HepG2 (cell line): ENCODE measurements around the gene ANAPC16. TPM values are rescaled to one million over a fixed set of nuclear protein-coding genes. Genes with fewer than 3 reads are reported as not detected.

Source experiments
- ATAC-seq: fragments of 200-7000 bp; cut with Tn5 transposase; 3 replicates; pipeline ENCODE4 v1.9.1; 2020; ENCODE audit warnings: mild to moderate bottlenecking, moderate library complexity
- BruUV-seq: library from RNA; stranded (reverse); fragments of 400-500 nt; replicated peaks from 2 replicates; lab custom pipeline; 2021; lab: Mats Ljungman, UMichigan
- CTCF ChIA-PET: fragments of 300-600 bp; formaldehyde crosslinking; extraction: SDS; loops from one replicate; lab custom pipeline; 2021; ENCODE audit warnings: low total read pairs, inconsistent platforms, low intra/inter-chr PET ratio; lab: Yijun Ruan, JAX
- POLR2A ChIA-PET: fragments of 350-600 bp; sonication (Branson Sonifier 250); formaldehyde crosslinking; loops from one replicate; lab custom pipeline; 2020; ENCODE audit warnings: antibody characterized with exemption, inconsistent platforms; lab: Yijun Ruan, JAX
- DNase-seq: peaks from one replicate; pipeline ENCODE4 v3.0.0-alpha.2; 2015; ENCODE audit warnings: low spot score
- FAIRE-seq: peaks from 3 replicates; lab custom pipeline; 2011; peaks lifted over from hg19 to GRCh38; lab: Jason Lieb, UNC
- H2AFZ ChIP-seq: one replicate; pipeline ENCODE4 v1.6.1; 2011; ENCODE audit warnings: low read length, inconsistent platforms
- H3K27ac ChIP-seq: fragments of 300-600 bp; 3 replicates; pipeline ENCODE4 v1.8.0; 2011; ENCODE audit warnings: mixed run types, mild to moderate bottlenecking, mixed read lengths, low read length, inconsistent platforms; ENCODE audit not compliant: insufficient read depth; ENCODE audit errors: extremely low read length
- H3K27me3 ChIP-seq, 2 experiments: fragments of 200-600 bp in 1 of 2; 2 replicates in 1 of 2; 3 replicates in 1 of 2; pipeline versions ENCODE4 v1.6.0 to v1.8.0; 2011; ENCODE audit warnings: low read length in 2 of 2, mild to moderate bottlenecking in 2 of 2, moderate library complexity in 2 of 2, inconsistent platforms in 1 of 2; ENCODE audit not compliant: insufficient read depth in 2 of 2, control insufficient read depth in 1 of 2
- H3K36me3 ChIP-seq, 2 experiments: fragments of 200-600 bp in 1 of 2; replicated peaks in 1 of 2; 2 replicates in 1 of 2; 3 replicates in 1 of 2; pipeline versions ENCODE4 v1.5.1 to v1.8.0; 2011; ENCODE audit warnings: low read length in 2 of 2, inconsistent platforms in 1 of 2; ENCODE audit not compliant: insufficient read depth in 2 of 2, control insufficient read depth in 1 of 2
- H3K4me1 ChIP-seq: 2 replicates; pipeline ENCODE4 v1.5.1; 2012; ENCODE audit warnings: low read length, inconsistent platforms; ENCODE audit not compliant: insufficient read depth
- H3K4me2 ChIP-seq: 2 replicates; pipeline ENCODE4 v1.6.0; 2011; ENCODE audit warnings: low read depth, low read length, inconsistent platforms
- H3K4me3 ChIP-seq, 3 experiments: fragments of 200-600 bp in 1 of 3; sonication (generic), shearing (Covaris generic) in 1 of 3; replicated peaks in 1 of 3; 2 replicates each; pipeline ENCODE4 v1.5.1; 2011 to 2016; ENCODE audit warnings: low read length in 3 of 3, inconsistent platforms in 2 of 3, low read depth in 2 of 3, mild to moderate bottlenecking in 2 of 3, control low read depth in 1 of 3, mixed read lengths in 1 of 3; ENCODE audit not compliant: insufficient read depth in 1 of 3
- H3K79me2 ChIP-seq: one replicate; pipeline ENCODE4 v1.6.1; 2011; ENCODE audit warnings: low read length, inconsistent platforms; ENCODE audit not compliant: insufficient read depth
- H3K9ac ChIP-seq: 2 replicates; pipeline ENCODE4 v1.6.0; 2011; ENCODE audit warnings: mild to moderate bottlenecking, low read depth, low read length, inconsistent platforms; ENCODE audit not compliant: insufficient read depth
- H3K9me3 ChIP-seq: 2 replicates; pipeline ENCODE4 v1.5.1; 2012; ENCODE audit warnings: mild to moderate bottlenecking, low read length
- H4K20me1 ChIP-seq: 2 replicates; pipeline ENCODE4 v1.6.0; 2011; ENCODE audit warnings: inconsistent platforms, mild to moderate bottlenecking, low read length, moderate library complexity; ENCODE audit not compliant: insufficient read depth
- ASH2L ChIP-seq: fragments of 300-600, 200-600 bp; sonication (generic); IDR thresholded peaks from 2 replicates; pipeline ENCODE4 v1.7.0; 2017; ENCODE audit warnings: low read depth, mild to moderate bottlenecking, moderate library complexity, mixed read lengths, low read length; ENCODE audit not compliant: insufficient read length
- HOXA3 ChIP-seq: sonication (generic); formaldehyde crosslinking; IDR thresholded peaks from 2 replicates; pipeline ENCODE4 v1.5.0; 2020; ENCODE audit warnings: missing genetic modification reagents
- KDM1A ChIP-seq: IDR thresholded peaks from 2 replicates; pipeline ENCODE4 v1.6.1; 2016; ENCODE audit warnings: missing compliant biosample characterization
- MED13 ChIP-seq: sonication (generic); formaldehyde crosslinking; IDR thresholded peaks from 2 replicates; pipeline ENCODE4 v1.5.0; 2020; ENCODE audit warnings: missing genetic modification reagents
- NFKB2 ChIP-seq: sonication (generic); formaldehyde crosslinking; IDR thresholded peaks from 2 replicates; pipeline ENCODE4 v1.4.0; 2020; ENCODE audit warnings: missing genetic modification reagents, borderline replicate concordance
- SCMH1 ChIP-seq: sonication (generic); formaldehyde crosslinking; IDR thresholded peaks from 2 replicates; pipeline ENCODE4 v1.9.0; 2021; ENCODE audit warnings: missing genetic modification reagents, mild to moderate bottlenecking, borderline replicate concordance
- TBL1XR1 ChIP-seq: fragments of 150-350 bp; IDR thresholded peaks from 2 replicates; pipeline ENCODE4 v1.6.1; 2014; ENCODE audit warnings: borderline replicate concordance, low read length; ENCODE audit not compliant: partially characterized antibody
- TGIF2 ChIP-seq: IDR thresholded peaks from 2 replicates; pipeline ENCODE4 v1.6.1; 2016; ENCODE audit warnings: control low read depth, missing compliant biosample characterization
- ZBTB38 ChIP-seq: sonication (generic); formaldehyde crosslinking; IDR thresholded peaks from 2 replicates; pipeline ENCODE4 v1.5.1; 2020; ENCODE audit warnings: mild to moderate bottlenecking, missing genetic modification reagents
- ZNF24 ChIP-seq: fragments of 450-650 bp; IDR thresholded peaks from 2 replicates; pipeline ENCODE4 v1.6.1; 2017; ENCODE audit warnings: antibody characterized with exemption, mild to moderate bottlenecking
- ZNF256 ChIP-seq: sonication (generic); formaldehyde crosslinking; conservative IDR thresholded peaks from 2 replicates; pipeline ENCODE4 v1.4.0; 2020; ENCODE audit warnings: missing genetic modification reagents
- ZNF296 ChIP-seq: sonication (generic); formaldehyde crosslinking; conservative IDR thresholded peaks from 2 replicates; pipeline ENCODE4 v1.5.0; 2020; ENCODE audit warnings: mild to moderate bottlenecking, missing genetic modification reagents
- ZNF337 ChIP-seq: sonication (generic); formaldehyde crosslinking; IDR thresholded peaks from 2 replicates; pipeline ENCODE4 v1.5.1; 2020; ENCODE audit warnings: missing genetic modification reagents, low read depth, mild to moderate bottlenecking, borderline replicate concordance
- ZNF460 ChIP-seq: sonication (generic); formaldehyde crosslinking; IDR thresholded peaks from 2 replicates; pipeline ENCODE4 v1.5.1; 2020; ENCODE audit warnings: missing genetic modification reagents, mild to moderate bottlenecking, borderline replicate concordance
- ZNF546 ChIP-seq: sonication (generic); formaldehyde crosslinking; conservative IDR thresholded peaks from 2 replicates; pipeline ENCODE4 v1.8.1; 2023; ENCODE audit warnings: mild to moderate bottlenecking, missing genetic modification reagents
- ZNF550 ChIP-seq: sonication (generic); formaldehyde crosslinking; IDR thresholded peaks from 2 replicates; pipeline ENCODE4 v1.4.0; 2020; ENCODE audit warnings: mild to moderate bottlenecking, missing genetic modification reagents, borderline replicate concordance
- ZNF687 ChIP-seq: sonication (generic); formaldehyde crosslinking; IDR thresholded peaks from 2 replicates; pipeline ENCODE4 v1.5.1; 2020; ENCODE audit warnings: mild to moderate bottlenecking, missing genetic modification reagents, moderate library complexity
- WGBS: methylation state at CpG from one replicate; pipeline ENCODE4 v1.1.6; 2017; ENCODE audit warnings: low lambda C conversion rate; 5-methylcytosine and 5-hydroxymethylcytosine counted together
- in situ Hi-C: cut with HindIII; loops from 2 replicates; pipeline ENCODE4 v1.10.0; 2017; ENCODE audit warnings: low pct_unique_long_range_greater_than_20kb; ENCODE audit not compliant: extremely low pct_ligation_motif_present
- intact Hi-C: fragments of 100-400 bp; cut with micrococcal nuclease; formaldehyde crosslinking; loops from one replicate; pipeline ENCODE4 v1.10.0; 2022; ENCODE audit not compliant: unreplicated experiment
- polyA plus RNA-seq, 8 experiments: library from polyadenylated mRNA; depleted of rRNA in 3 of 8; stranded (reverse) in 7 of 8; unstranded in 1 of 8; fragments of >200 nt; fragmentation: Illumina TruSeq in 4 of 8; extraction: Trizol in 4 of 8; gene quantifications; 2 replicates each; pipeline versions ENCODE4 v1.2.1 to v1.2.3, GENCODE V29; 2011 to 2016; ENCODE audit warnings: low read depth in 4 of 8, missing spikeins in 1 of 8, mixed read lengths in 1 of 8; ENCODE audit not compliant: insufficient read depth in 1 of 8
- total RNA-seq, 5 experiments: library from RNA; depleted of rRNA; stranded (reverse); fragments of >200 nt; fragmentation: Illumina TruSeq; extraction: Trizol; gene quantifications; 2 replicates each; pipeline ENCODE4 v1.2.3, GENCODE V29; 2016; ENCODE audit warnings: low read depth in 1 of 5
- TF ChIP-seq, protein P1 (sequence below): sonication (generic); formaldehyde crosslinking; IDR thresholded peaks from 2 replicates; pipeline ENCODE4 v1.4.0; 2020; ENCODE audit warnings: missing genetic modification reagents, borderline replicate concordance

The ANAPC16 gene
- total and polyA plus RNA-seq, 2 of the 13 experiments (the other 11 are each of a cell fraction or from before 2014, with no cell fraction given): 74.8 to 89.4 TPM

DNA sequence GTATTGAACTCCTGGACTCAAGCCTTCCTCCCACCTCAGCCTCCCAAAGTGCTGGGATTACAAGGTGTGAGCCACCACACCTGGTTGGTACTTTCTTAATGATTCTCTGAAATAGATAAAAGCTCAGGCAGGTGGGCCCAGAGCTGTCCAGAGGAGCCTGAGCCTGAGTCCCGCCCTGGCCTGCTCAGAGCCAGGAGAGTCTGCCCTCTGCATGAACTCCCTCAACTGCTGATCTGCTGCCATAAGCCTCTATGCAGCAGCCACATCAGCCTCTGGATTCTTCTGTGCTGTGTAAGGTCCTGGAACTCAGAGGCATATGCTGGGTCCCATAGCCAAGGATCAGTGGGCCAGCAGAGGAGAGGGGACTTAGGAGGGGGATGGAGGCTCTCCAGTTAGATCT, 34.9 kb downstream of the ANAPC16 start (continued):
- peak; percentile 35 for TF ChIP-seq ZNF687
- TF ChIP-seq HOXA3: no peak
- no peak for TF ChIP-seq ZNF24
- peak; percentile 53; the same call in 1 of the 2 replicates for TF ChIP-seq ZNF460 (CRISPR knock-in tag)
- no peak for TF ChIP-seq ZNF546 (CRISPR knock-in tag)
- TF ChIP-seq MED13 (CRISPR knock-in tag): no peak
- TF ChIP-seq NFKB2 (CRISPR knock-in tag): 0 out of 2 replicates have a peak, but pooled peaks have one; percentile 25
- TF ChIP-seq TGIF2 (CRISPR knock-in tag): no peak

GRCh38 chr10:72251635-72252034, 35.8 kb downstream of the ANAPC16 start:
- ChIA-PET POLR2A (interaction anchor here (1.1 to 5.3 kb wide), 4 partner anchors 9 to 69 kb away, joined by 5 to 45 read pairs (median 18); partner anchors contain the start of gene DDIT4), CTCF (no interaction called here)
- H3K4me1 ChIP-seq: peaks cover 96% of the 10 kb centered on the region
- peak overlapping the region; percentile 32; the same call in 1 of the 2 replicates for H3K4me2 ChIP-seq
- ATAC-seq: peak; percentile 26; the same call in 2 of the 3 replicates
- no peaks in the 10 kb centered on the region for H3K27me3 ChIP-seq
- peak; percentile 85 for DNase-seq
- in situ Hi-C loops: no loop called here
- no TSS peak for BruUV-seq
- WGBS: 17% methylated on average over 6 of the region's 6 CpGs
- no peak for FAIRE-seq
- no peaks in the 10 kb centered on the region for H4K20me1 ChIP-seq
- H3K9me3 ChIP-seq: no peaks in the 10 kb centered on the region
- intact Hi-C loops: no loop called here
- 0 out of 2 replicates have a peak overlapping the region, but pooled peaks have one; percentile 29 for H3K9ac ChIP-seq
- H3K27ac ChIP-seq: peak overlapping the region; percentile 57
- no peak overlapping the region for H2AFZ ChIP-seq
- no peaks in the 10 kb centered on the region for H3K36me3 ChIP-seq
- H3K4me3 ChIP-seq: no peak overlapping the region
- H3K79me2 ChIP-seq: no peaks in the 10 kb centered on the region
- TF ChIP-seq, protein P1, sequence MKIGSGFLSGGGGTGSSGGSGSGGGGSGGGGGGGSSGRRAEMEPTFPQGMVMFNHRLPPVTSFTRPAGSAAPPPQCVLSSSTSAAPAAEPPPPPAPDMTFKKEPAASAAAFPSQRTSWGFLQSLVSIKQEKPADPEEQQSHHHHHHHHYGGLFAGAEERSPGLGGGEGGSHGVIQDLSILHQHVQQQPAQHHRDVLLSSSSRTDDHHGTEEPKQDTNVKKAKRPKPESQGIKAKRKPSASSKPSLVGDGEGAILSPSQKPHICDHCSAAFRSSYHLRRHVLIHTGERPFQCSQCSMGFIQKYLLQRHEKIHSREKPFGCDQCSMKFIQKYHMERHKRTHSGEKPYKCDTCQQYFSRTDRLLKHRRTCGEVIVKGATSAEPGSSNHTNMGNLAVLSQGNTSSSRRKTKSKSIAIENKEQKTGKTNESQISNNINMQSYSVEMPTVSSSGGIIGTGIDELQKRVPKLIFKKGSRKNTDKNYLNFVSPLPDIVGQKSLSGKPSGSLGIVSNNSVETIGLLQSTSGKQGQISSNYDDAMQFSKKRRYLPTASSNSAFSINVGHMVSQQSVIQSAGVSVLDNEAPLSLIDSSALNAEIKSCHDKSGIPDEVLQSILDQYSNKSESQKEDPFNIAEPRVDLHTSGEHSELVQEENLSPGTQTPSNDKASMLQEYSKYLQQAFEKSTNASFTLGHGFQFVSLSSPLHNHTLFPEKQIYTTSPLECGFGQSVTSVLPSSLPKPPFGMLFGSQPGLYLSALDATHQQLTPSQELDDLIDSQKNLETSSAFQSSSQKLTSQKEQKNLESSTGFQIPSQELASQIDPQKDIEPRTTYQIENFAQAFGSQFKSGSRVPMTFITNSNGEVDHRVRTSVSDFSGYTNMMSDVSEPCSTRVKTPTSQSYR (CRISPR knock-in tag): peak; percentile 53; the same call in 1 of the 2 replicates
- TF ChIP-seq ZNF550 (CRISPR knock-in tag) (no peak), ZBTB38 (CRISPR knock-in tag) (no peak), ZNF337 (CRISPR knock-in tag) (no peak), SCMH1 (no peak), ZNF256 (CRISPR knock-in tag) (no peak), KDM1A (CRISPR knock-in tag) (peak; percentile 61; the same call in 1 of the 2 replicates), ASH2L (peak; percentile 29), TBL1XR1 (no peak), ZNF296 (CRISPR knock-in tag) (no peak)
